H1 (cell line): ENCODE results near the gene OPCML. TPM values are rescaled to one million over a fixed set of nuclear protein-coding genes. Genes with fewer than 3 reads are reported as not detected.

Source experiments
- CTCF ChIA-PET: fragments of 300-600 bp; sonication (Branson Sonifier 250); formaldehyde crosslinking; loops from one replicate; lab custom pipeline; 2021; ENCODE audit not compliant: partially characterized antibody; lab: Charles Lee
- POLR2A ChIA-PET: fragments of 300-600 bp; sonication (Branson Sonifier 250); formaldehyde crosslinking; loops from one replicate; lab custom pipeline; 2021; ENCODE audit warnings: inconsistent platforms; ENCODE audit not compliant: partially characterized antibody; lab: Charles Lee
- DNase-seq, 2 experiments: peaks; one replicate each; pipeline versions ENCODE4 v3.0.0 to v3.0.0-alpha.2; 2010 to 2022; ENCODE audit warnings: low spot score in 2 of 2, low read depth in 1 of 2, mixed read lengths in 1 of 2
- FAIRE-seq: peaks from 2 replicates; lab custom pipeline; 2011; peaks lifted over from hg19 to GRCh38; lab: Jason Lieb, UNC
- H2AFZ ChIP-seq: 2 replicates; pipeline ENCODE4 v1.8.1; 2012; ENCODE audit warnings: low read length, inconsistent platforms
- H2AK5ac ChIP-seq: 2 replicates; pipeline ENCODE4 v1.6.1; 2013; ENCODE audit warnings: low read depth, low read length
- H2BK120ac ChIP-seq: replicated peaks from 2 replicates; pipeline ENCODE3; 2013; ENCODE audit warnings: low read depth, low read length, inconsistent platforms
- H2BK12ac ChIP-seq: 2 replicates; pipeline ENCODE4 v1.6.1; 2013; ENCODE audit warnings: low read depth, low read length
- H2BK15ac ChIP-seq: 2 replicates; pipeline ENCODE4 v1.6.1; 2013; ENCODE audit warnings: low read length
- H2BK20ac ChIP-seq: 2 replicates; pipeline ENCODE4 v1.6.1; 2013; ENCODE audit warnings: low read length
- H2BK5ac ChIP-seq: 2 replicates; pipeline ENCODE4 v1.6.1; 2013; ENCODE audit warnings: low read depth, low read length
- H3K14ac ChIP-seq: 2 replicates; pipeline ENCODE4 v1.6.1; 2013; ENCODE audit warnings: inconsistent platforms; ENCODE audit not compliant: insufficient read length
- H3K18ac ChIP-seq: 2 replicates; pipeline ENCODE4 v1.6.1; 2013; ENCODE audit warnings: low read length; ENCODE audit errors: extremely low read depth
- H3K23ac ChIP-seq: 2 replicates; pipeline ENCODE4 v1.6.1; 2013; ENCODE audit warnings: inconsistent platforms; ENCODE audit not compliant: insufficient read length
- H3K23me2 ChIP-seq: 2 replicates; pipeline ENCODE4 v1.6.1; 2013; ENCODE audit warnings: low read depth, low read length
- H3K27ac ChIP-seq: 2 replicates; pipeline ENCODE4 v1.6.1; 2011; ENCODE audit warnings: low read depth, low read length, inconsistent platforms
- H3K27me3 ChIP-seq, 4 experiments: replicated peaks in 1 of 4; 1 replicate in 1 of 4; 2 replicates in 3 of 4; pipeline versions ENCODE4 v1.6.1 to v1.8.1; 2011 to 2013; ENCODE audit warnings: low read length in 3 of 4, mild to moderate bottlenecking in 3 of 4, inconsistent platforms in 2 of 4, mixed read lengths in 2 of 4, moderate library complexity in 1 of 4; ENCODE audit not compliant: control insufficient read depth in 3 of 4, insufficient read depth in 3 of 4; ENCODE audit errors: extremely low read depth in 1 of 4
- H3K36me3 ChIP-seq, 4 experiments: 2 replicates each; pipeline versions ENCODE4 v1.6.1 to v1.8.1; 2011 to 2013; ENCODE audit warnings: mild to moderate bottlenecking in 4 of 4, low read length in 3 of 4, moderate library complexity in 2 of 4, control low read depth in 1 of 4, inconsistent platforms in 1 of 4; ENCODE audit not compliant: insufficient read depth in 4 of 4, control insufficient read depth in 2 of 4
- H3K4ac ChIP-seq: replicated peaks from 2 replicates; pipeline ENCODE3; 2013; ENCODE audit warnings: low read length, low read depth, mixed read lengths, inconsistent platforms; ENCODE audit not compliant: insufficient read length
- H3K4me1 ChIP-seq, 4 experiments: replicated peaks in 1 of 4; 1 replicate in 1 of 4; 2 replicates in 3 of 4; pipeline versions ENCODE4 v1.6.1 to v1.8.1; 2011 to 2013; ENCODE audit warnings: low read length in 3 of 4, inconsistent platforms in 2 of 4, mixed read lengths in 1 of 4; ENCODE audit not compliant: insufficient read depth in 4 of 4, control insufficient read depth in 3 of 4
- H3K4me2 ChIP-seq, 2 experiments: 2 replicates each; pipeline versions ENCODE4 v1.6.1 to v1.8.1; 2011 to 2013; ENCODE audit warnings: low read depth in 2 of 2, low read length in 2 of 2, control low read depth in 1 of 2, inconsistent platforms in 1 of 2, mild to moderate bottlenecking in 1 of 2; ENCODE audit not compliant: insufficient read depth in 1 of 2
- H3K4me3 ChIP-seq, 4 experiments: fragments of 200-600, 300-600 bp in 1 of 4; sonication (generic), shearing (Covaris generic), sonication (Bioruptor Twin) in 1 of 4; 2 replicates each; pipeline versions ENCODE4 v1.5.1 to v1.8.1; 2011 to 2016; ENCODE audit warnings: low read length in 4 of 4, low read depth in 3 of 4, control low read depth in 2 of 4, inconsistent platforms in 2 of 4, mild to moderate bottlenecking in 2 of 4, mixed read lengths in 1 of 4, moderate library complexity in 1 of 4; ENCODE audit not compliant: insufficient read depth in 2 of 4; ENCODE audit errors: extremely low read depth in 1 of 4
- H3K56ac ChIP-seq: replicated peaks from 2 replicates; pipeline ENCODE3; 2013; ENCODE audit warnings: low read depth, mild to moderate bottlenecking, mixed read lengths, low read length, inconsistent platforms; ENCODE audit not compliant: insufficient read length
- H3K79me1 ChIP-seq: 2 replicates; pipeline ENCODE4 v1.6.1; 2013; ENCODE audit warnings: low read depth, low read length, control low read depth
- H3K79me2 ChIP-seq, 2 experiments: 2 replicates each; pipeline versions ENCODE4 v1.6.1 to v1.8.1; 2012 to 2013; ENCODE audit warnings: low read length in 2 of 2, mild to moderate bottlenecking in 2 of 2, inconsistent platforms in 1 of 2; ENCODE audit not compliant: insufficient read depth in 2 of 2, control insufficient read depth in 1 of 2
- H3K9ac ChIP-seq, 4 experiments: replicated peaks in 1 of 4; 1 replicate in 1 of 4; 2 replicates in 3 of 4; pipeline versions ENCODE4 v1.6.1 to v1.8.1; 2011 to 2013; ENCODE audit warnings: low read depth in 3 of 4, low read length in 3 of 4, control low read depth in 2 of 4, mild to moderate bottlenecking in 2 of 4, moderate library complexity in 2 of 4, inconsistent platforms in 1 of 4; ENCODE audit errors: extremely low read depth in 1 of 4
- H3K9me3 ChIP-seq, 2 experiments: 2 replicates each; pipeline versions ENCODE4 v1.6.1 to v1.8.1; 2012 to 2013; ENCODE audit warnings: mild to moderate bottlenecking in 2 of 2, moderate library complexity in 2 of 2, control low read depth in 1 of 2, inconsistent platforms in 1 of 2, low read depth in 1 of 2, low read length in 1 of 2, mixed read lengths in 1 of 2; ENCODE audit not compliant: insufficient read depth in 2 of 2
- H4K20me1 ChIP-seq, 2 experiments: replicated peaks in 1 of 2; 2 replicates each; pipeline versions ENCODE3 to v1.8.1; 2011 to 2013; ENCODE audit warnings: inconsistent platforms in 2 of 2, low read length in 2 of 2, mild to moderate bottlenecking in 1 of 2; ENCODE audit not compliant: insufficient read depth in 2 of 2, control insufficient read depth in 1 of 2
- H4K5ac ChIP-seq: 2 replicates; pipeline ENCODE4 v1.6.1; 2013; ENCODE audit warnings: low read length, low read depth, mixed read lengths, inconsistent platforms; ENCODE audit not compliant: insufficient read length
- H4K8ac ChIP-seq: 2 replicates; pipeline ENCODE4 v1.8.0; 2013; ENCODE audit warnings: mild to moderate bottlenecking, moderate library complexity, low read length, inconsistent platforms; ENCODE audit not compliant: insufficient read depth; ENCODE audit errors: extremely low read depth
- H4K91ac ChIP-seq: replicated peaks from 2 replicates; pipeline ENCODE3; 2013; ENCODE audit warnings: low read length, mixed read lengths, inconsistent platforms; ENCODE audit not compliant: insufficient read length
- CBX5 ChIP-seq: fragments of 300-800, 300-1000 bp; sonication (generic); IDR thresholded peaks from 2 replicates; pipeline ENCODE4 v1.7.1; 2016; ENCODE audit warnings: antibody characterized with exemption, low read length, low read depth
- CEBPB ChIP-seq: IDR thresholded peaks from 2 replicates; pipeline ENCODE4 v1.6.1; 2012; ENCODE audit warnings: low read depth, low read length
- KDM5A ChIP-seq: fragments of 200-600 bp; IDR thresholded peaks from 2 replicates; pipeline ENCODE4 v1.7.1; 2012; ENCODE audit warnings: mild to moderate bottlenecking, low read length, inconsistent platforms, mixed read lengths
- NRF1 ChIP-seq: IDR thresholded peaks from 2 replicates; pipeline ENCODE4 v1.6.1; 2011; ENCODE audit warnings: mild to moderate bottlenecking, low read depth, low read length, improper control_type of control experiment
- POU5F1 ChIP-seq: IDR thresholded peaks from 2 replicates; pipeline ENCODE4 v1.6.1; 2011; ENCODE audit warnings: low read depth, mild to moderate bottlenecking, low read length, moderate library complexity
- TCF12 ChIP-seq: IDR thresholded peaks from 2 replicates; pipeline ENCODE4 v1.6.1; 2011; ENCODE audit warnings: low read depth, mild to moderate bottlenecking, low read length
- TEAD4 ChIP-seq: IDR thresholded peaks from 2 replicates; pipeline ENCODE4 v1.6.1; 2012; ENCODE audit warnings: low read depth, low read length, inconsistent platforms, mixed read lengths
- YY1 ChIP-seq: IDR thresholded peaks from 2 replicates; pipeline ENCODE4 v1.6.1; 2011; ENCODE audit warnings: low read depth, mild to moderate bottlenecking, low read length
- WGBS, 2 experiments: shearing (Covaris generic) in 1 of 2; methylation state at CpG; one replicate each; pipeline versions ENCODE4 v1.1.6 to v1.1.7; 2013 to 2015; ENCODE audit warnings: low lambda C conversion rate in 2 of 2, mixed read lengths in 2 of 2, inconsistent platforms in 1 of 2, low coverage in 1 of 2, missing lambda C conversion rate in 1 of 2; ENCODE audit not compliant: insufficient replicate concordance in 2 of 2, insufficient coverage in 1 of 2, insufficient read length in 1 of 2; ENCODE audit errors: extremely low coverage in 1 of 2, missing lambda C conversion rate in 1 of 2; 5-methylcytosine and 5-hydroxymethylcytosine counted together
- polyA plus RNA-seq, 7 experiments: library from polyadenylated mRNA; depleted of rRNA in 3 of 7; stranded (reverse) in 5 of 7; unstranded in 2 of 7; fragments of >200 nt in 5 of 7; fragments of 200-250 nt in 2 of 7; gene quantifications; 1 replicate in 5 of 7; 2 replicates in 1 of 7; 4 replicates in 1 of 7; pipeline versions ENCODE4 v1.2.1 to v1.2.3, GENCODE V29; 2011 to 2013; ENCODE audit warnings: missing spikeins in 2 of 7, mixed read lengths in 2 of 7
- total RNA-seq: library from RNA; stranded (reverse); fragmentation: NEBNext Ultra II Directional; extraction: Animal tissue kit (Norgen Biotek cat#: 25700); gene quantifications from 2 replicates; pipeline ENCODE4 v1.2.1, GENCODE V29; 2021

OPCML gene
- total and polyA plus RNA-seq, 2 of the 8 experiments (the other 6 are each of a cell fraction or from before 2014, with no cell fraction given): 2.3 to 3.1 TPM

DNA sequence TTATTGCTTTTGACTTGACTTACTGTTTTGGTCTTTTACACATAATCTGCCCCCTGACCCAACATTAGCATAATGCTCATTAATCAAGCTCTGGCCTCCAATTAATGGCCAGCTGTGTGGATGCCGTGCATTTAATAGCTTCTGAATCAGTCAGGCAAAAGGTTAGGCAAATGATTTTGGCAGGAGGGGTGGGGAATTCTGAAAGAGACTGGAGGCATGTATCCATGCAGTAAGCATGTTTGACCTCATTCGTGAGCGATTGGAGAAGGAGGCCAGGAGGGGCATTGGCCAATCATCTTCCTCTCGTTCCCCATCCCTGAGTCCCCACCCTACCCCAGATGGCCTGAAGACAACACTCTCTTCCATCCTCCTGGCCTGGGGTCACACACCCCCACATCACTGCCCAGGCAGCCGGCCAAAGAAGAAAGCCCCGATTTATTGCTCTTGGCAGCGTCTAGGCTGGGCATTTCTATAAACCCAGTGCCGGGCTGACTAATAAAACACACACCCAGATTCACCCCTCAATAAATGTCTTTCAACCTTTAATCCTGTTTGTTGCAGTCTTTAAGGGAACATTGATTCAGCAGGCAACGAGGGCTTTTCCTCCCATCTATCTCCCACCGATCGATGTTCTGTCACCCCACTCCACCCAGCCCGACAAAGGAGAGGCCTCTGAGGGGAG, 150.0 kb downstream of the OPCML start:
- WGBS, 2 experiments: 86% methylated on average over 11 of the region's 12 CpGs; no CpG with 5 or more reads in 1 of the 2 experiments
- Histone ChIP-seq H3K36me3 (no peaks in the 10 kb centered on the region), H3K4me1 (peaks cover 0 to 5% (median 2%) of the 10 kb centered on the region in 4 experiments; a peak in 3 of 7 replicates), H3K79me2 (no peaks in the 10 kb centered on the region), H3K9ac (no peak overlapping the region), H2BK20ac (no peak overlapping the region), H3K56ac (no peak overlapping the region), H3K27me3 (no peaks in the 10 kb centered on the region), H3K23me2 (no peaks in the 10 kb centered on the region), H4K20me1 (no peaks in the 10 kb centered on the region), H3K18ac (no peak overlapping the region), H3K79me1 (no peaks in the 10 kb centered on the region; the same call in 1 of the 2 replicates), H2BK120ac (no peak overlapping the region), H3K14ac (no peak overlapping the region), H3K4ac (no peak overlapping the region), H2BK12ac (no peak overlapping the region), H3K27ac (no peak overlapping the region), H3K4me2 (no peak overlapping the region), H3K9me3 (no peaks in the 10 kb centered on the region), H2AK5ac (no peak overlapping the region), H4K8ac (no peak overlapping the region), H4K91ac (no peak overlapping the region), H3K23ac (no peak overlapping the region), H4K5ac (no peak overlapping the region), H2BK5ac (no peak overlapping the region), H3K4me3 (no peak overlapping the region), H2BK15ac (no peak overlapping the region), H2AFZ (no peak overlapping the region)
- TF ChIP-seq TCF12: no peak
- no peak for TF ChIP-seq TEAD4
- TF ChIP-seq POU5F1: no peak
- no peak for TF ChIP-seq CEBPB
- TF ChIP-seq KDM5A: no peak
- TF ChIP-seq NRF1: no peak
- TF ChIP-seq CBX5: no peak
- no peak for TF ChIP-seq YY1
- CTCF ChIA-PET: interaction anchor here (0.7 to 1.4 kb wide), 3 partner anchors 8 to 249 kb away, joined by 3 read pairs; no protein-coding TSS in a partner anchor
- FAIRE-seq (no peak), DNase-seq (no peak)
- POLR2A ChIA-PET: no interaction called here
